Astrocyte of the cerebellum (primary cell): ENCODE measurements around the gene NOL6.
"Not testable (repeated sequence)": the region's sequence is repeated elsewhere in the genome, so short reads cannot be mapped to it uniquely, and the experiment has no call there.

Experiments used
- DNase-seq: peaks from one replicate; pipeline ENCODE4 v3.0.0-alpha.2; 2011; ENCODE audit warnings: low read depth
- H3K4me3 ChIP-seq: 2 replicates; pipeline ENCODE4 v1.5.1; 2011; ENCODE audit warnings: mild to moderate bottlenecking, low read depth, low read length, moderate library complexity
- in situ Hi-C: cut with HindIII; loops from 2 replicates; pipeline ENCODE4 v1.10.0; 2017; ENCODE audit warnings: low sequenced_read_pairs
- TF ChIP-seq, protein P1 (sequence below): IDR thresholded peaks from 2 replicates; pipeline ENCODE4 v1.5.1; 2012; ENCODE audit warnings: low read length, low read depth, moderate library complexity, mild to moderate bottlenecking; ENCODE audit errors: missing control alignments

The NOL6 gene, protein sequence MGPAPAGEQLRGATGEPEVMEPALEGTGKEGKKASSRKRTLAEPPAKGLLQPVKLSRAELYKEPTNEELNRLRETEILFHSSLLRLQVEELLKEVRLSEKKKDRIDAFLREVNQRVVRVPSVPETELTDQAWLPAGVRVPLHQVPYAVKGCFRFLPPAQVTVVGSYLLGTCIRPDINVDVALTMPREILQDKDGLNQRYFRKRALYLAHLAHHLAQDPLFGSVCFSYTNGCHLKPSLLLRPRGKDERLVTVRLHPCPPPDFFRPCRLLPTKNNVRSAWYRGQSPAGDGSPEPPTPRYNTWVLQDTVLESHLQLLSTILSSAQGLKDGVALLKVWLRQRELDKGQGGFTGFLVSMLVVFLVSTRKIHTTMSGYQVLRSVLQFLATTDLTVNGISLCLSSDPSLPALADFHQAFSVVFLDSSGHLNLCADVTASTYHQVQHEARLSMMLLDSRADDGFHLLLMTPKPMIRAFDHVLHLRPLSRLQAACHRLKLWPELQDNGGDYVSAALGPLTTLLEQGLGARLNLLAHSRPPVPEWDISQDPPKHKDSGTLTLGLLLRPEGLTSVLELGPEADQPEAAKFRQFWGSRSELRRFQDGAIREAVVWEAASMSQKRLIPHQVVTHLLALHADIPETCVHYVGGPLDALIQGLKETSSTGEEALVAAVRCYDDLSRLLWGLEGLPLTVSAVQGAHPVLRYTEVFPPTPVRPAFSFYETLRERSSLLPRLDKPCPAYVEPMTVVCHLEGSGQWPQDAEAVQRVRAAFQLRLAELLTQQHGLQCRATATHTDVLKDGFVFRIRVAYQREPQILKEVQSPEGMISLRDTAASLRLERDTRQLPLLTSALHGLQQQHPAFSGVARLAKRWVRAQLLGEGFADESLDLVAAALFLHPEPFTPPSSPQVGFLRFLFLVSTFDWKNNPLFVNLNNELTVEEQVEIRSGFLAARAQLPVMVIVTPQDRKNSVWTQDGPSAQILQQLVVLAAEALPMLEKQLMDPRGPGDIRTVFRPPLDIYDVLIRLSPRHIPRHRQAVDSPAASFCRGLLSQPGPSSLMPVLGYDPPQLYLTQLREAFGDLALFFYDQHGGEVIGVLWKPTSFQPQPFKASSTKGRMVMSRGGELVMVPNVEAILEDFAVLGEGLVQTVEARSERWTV

DNA sequence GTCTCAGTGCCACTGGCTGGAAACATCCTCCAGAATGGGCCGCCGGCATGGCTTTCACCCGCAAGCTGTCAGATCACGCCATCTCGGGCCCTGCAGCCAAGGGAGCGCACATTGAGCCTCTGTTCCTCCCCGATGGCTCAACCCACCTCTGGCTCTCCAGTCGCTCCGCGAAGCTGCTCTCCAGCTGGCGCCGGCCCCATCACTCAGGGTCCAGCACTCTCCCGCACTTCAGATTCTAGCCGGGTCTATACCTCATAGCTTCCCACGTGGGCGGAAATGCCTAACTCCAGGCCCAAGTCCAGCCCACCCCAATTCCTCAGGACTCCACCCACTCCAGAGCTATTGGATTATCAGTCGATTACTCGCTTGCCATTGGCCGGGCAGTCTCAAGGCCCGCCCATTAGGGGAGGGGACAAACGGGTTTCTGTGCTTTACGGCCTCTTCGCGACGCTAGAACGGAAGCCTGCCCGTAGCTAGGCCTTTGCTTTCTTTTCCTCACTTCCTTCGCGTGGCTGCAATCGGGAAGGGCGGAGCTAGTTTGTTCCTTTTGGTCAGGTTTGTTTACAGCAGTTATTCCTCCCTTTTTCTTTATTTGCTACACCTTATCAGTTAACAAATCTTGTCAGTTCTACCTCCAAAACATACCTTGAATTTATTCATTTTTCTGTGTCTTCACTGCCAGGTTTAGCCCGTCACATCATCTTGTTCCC is at the start of gene NOL6:
TSS of gene NOL6 (minus strand) at position 282 of the 710 bp plus-strand sequence. CDS start at position 200, 82 bp downstream.
- TF ChIP-seq, protein P1, sequence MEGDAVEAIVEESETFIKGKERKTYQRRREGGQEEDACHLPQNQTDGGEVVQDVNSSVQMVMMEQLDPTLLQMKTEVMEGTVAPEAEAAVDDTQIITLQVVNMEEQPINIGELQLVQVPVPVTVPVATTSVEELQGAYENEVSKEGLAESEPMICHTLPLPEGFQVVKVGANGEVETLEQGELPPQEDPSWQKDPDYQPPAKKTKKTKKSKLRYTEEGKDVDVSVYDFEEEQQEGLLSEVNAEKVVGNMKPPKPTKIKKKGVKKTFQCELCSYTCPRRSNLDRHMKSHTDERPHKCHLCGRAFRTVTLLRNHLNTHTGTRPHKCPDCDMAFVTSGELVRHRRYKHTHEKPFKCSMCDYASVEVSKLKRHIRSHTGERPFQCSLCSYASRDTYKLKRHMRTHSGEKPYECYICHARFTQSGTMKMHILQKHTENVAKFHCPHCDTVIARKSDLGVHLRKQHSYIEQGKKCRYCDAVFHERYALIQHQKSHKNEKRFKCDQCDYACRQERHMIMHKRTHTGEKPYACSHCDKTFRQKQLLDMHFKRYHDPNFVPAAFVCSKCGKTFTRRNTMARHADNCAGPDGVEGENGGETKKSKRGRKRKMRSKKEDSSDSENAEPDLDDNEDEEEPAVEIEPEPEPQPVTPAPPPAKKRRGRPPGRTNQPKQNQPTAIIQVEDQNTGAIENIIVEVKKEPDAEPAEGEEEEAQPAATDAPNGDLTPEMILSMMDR = no peak
- in situ Hi-C loops = loop anchor here (25.0 kb wide), 1 partner anchor 186 kb away; the partner anchor contains the start of gene NFX1
- peak; percentile 99 for DNase-seq
- peak within 1 kb of the TSS; percentile 81 for H3K4me3 ChIP-seq

DNA sequence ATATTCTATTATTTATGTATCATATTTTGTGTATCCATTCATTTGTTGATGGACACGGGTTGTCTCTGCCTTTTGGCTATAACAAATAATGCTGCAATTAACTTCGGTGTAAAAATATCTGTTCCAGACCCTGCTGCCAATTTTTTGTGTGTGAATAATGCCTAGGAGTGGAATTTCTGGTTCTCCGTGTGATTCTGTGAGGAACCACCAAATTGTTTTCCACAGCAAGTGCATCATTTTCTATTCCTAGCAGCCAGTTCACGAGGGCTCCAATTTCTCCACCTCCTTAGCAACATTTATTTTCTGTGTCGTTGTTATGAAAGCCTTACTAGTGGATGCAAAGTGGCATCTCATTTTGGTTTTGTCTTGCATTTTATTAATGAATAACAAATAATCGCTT is 48.1 kb upstream of the NOL6 start:
- in situ Hi-C loops, H3K4me3 ChIP-seq, DNase-seq: not testable (repeated sequence)

DNA sequence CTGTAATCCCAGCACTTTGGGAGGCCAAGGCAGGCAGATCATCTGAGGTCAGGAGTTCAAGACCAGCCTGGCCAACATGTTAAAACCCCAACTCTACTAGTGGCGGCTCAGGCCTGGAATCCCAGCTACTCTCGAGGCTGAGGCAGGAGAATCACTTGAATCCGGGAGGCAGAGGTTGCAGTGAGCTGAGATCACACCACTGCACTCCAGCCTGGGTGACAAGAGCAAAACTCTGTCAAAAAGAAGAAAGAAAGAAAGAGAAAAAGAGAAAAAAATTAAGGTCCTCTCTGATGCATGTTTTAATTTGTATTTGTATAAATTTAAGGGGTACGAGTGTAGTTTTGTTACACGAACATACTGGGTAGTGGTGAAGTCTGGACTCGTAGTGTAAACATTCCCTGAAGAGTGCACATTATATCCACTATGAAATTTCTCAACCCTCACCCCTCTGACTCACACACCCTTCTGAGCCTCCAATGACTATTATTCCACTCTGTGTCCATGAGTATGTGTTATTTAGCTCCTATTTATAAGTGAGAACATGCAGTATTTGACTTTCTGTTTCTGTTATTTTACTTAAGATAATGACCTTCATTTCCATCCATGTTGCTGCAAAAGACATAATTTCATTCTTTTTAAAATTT is 44.3 kb upstream of the NOL6 start:
- DNase-seq = peak; percentile 24
- H3K4me3 ChIP-seq, in situ Hi-C loops: not testable (repeated sequence)

DNA sequence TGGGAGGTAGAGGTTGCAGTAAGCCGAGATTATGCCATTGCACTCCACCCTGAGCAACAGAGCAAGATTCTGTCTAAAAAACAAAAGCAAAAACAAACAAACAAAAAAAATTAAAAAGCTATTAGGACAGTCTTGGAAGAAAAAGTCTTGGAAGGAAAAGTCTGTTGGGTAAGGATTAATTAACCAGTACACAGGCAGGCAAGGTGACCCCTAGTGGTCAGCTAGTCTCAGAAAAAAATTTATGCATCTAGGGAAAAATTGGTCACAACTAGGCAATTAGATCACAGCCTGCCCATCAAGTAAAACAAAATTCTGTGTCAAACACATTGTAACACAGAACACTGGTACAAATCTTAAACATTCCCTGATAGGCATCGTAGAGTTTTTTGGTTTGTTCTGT is 43.6 kb upstream of the NOL6 start:
- TF ChIP-seq, protein P1 = peak; percentile 70
- H3K4me3 ChIP-seq = no peak overlapping the region
- in situ Hi-C loops = no loop called here
- peak; percentile 26 for DNase-seq

DNA sequence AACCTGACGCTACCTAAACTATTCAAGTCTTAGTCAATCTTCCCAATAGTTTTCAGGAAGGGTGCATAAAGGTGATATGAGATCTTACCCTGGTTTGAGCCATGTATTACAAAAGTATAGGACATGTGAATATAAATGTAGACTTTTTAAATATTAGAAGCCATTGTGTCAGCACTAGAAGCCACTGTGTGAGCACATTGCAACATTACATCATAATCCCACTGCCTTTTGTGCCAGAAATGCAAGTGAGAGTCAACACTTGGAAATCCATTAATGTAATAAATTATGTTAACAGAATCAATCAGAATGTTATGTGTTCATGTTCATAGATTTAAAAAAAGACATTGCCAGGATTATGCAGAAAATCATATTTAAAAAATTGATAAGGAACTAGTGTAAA is 42.7 kb upstream of the NOL6 start:
- DNase-seq, in situ Hi-C loops, H3K4me3 ChIP-seq: not testable (repeated sequence)

DNA sequence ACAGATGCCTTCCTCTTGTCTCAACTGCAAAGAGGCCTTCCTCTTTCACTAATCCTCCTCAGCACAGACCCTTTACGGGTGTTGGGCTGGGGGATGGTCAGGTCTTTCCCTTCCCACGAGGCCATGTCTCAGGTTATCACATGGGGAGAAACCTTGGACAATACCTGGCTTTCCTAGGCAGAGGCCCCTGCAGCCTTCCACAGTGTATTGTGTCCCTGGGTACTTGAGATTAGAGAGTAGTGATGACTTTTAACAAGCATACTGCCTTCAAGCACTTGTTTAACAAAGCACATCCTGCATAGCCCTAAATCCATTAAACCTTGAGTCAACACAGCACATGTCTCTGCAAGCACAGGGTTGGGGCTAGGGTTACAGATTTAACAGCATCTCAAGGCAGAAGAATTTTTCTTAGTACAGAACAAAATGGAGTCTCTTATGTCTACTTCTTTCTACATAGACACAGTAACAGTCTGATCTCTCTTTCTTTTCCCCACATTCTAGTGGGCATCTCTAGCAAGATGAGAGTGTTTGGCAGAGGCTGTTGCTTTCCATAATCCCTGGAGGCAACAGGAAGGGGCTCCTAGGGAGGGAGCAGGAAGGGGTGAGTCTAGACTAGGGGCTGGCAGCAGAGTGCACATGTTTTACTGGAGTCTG is 41.7 kb upstream of the NOL6 start:
- DNase-seq, in situ Hi-C loops: not testable (repeated sequence)

DNA sequence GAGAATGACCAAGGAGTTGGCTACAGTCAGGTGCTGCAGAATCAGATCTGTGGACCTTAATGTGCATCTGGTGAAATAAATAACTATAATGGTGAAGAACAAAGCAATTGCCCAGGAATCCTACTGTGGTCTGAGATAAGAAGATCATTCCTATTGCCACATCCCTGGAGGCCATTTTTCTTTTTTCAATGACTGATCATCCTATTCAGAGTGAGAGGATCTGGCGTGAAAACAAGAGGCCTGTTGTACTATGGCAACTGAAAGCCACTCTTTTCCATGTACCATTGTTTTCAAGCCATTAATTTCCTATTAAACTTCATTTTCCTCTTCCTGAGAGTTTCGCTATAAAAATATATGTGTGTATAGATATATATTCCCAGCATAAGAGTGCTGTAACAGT is 38.8 kb upstream of the NOL6 start:
- in situ Hi-C loops, DNase-seq, H3K4me3 ChIP-seq: not testable (repeated sequence)

More for the DNA sequence above, 41.7 kb upstream of the NOL6 start:
- H3K4me3 ChIP-seq = not testable (repeated sequence)

DNA sequence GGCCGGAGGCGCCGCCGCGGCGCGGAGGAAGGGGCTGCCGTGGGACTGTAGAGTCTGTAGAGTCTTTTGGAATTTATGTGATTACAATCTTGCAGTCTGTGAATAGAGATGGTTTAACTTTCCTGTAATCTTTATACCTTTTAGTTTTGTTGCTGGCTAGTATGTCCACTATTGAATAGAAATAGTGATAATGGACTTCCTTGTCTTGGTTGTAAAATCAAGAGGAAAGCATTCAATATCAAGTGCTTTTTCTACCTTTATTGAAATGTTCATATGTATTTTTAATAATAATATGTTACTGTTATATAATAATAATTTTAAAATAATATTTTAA is 37.4 kb upstream of the NOL6 start:
- DNase-seq, in situ Hi-C loops: not testable (repeated sequence)
- peak overlapping the region; percentile 53 for H3K4me3 ChIP-seq
